RCC 7860 (cell line): Measurements from ENCODE around the gene KLRF1.

Experiments used
- DNase-seq: peaks from one replicate; pipeline ENCODE4 v3.0.0-alpha.2; 2015; ENCODE audit warnings: low spot score
- FAIRE-seq: peaks from 2 replicates; lab custom pipeline; 2012; peaks lifted over from hg19 to GRCh38; lab: Jason Lieb, UNC

KLRF1 gene

GRCh38 chr12:9827209-9827888 is at the start of gene KLRF1:
Gene KLRF1 (plus strand): TSS chr12:9827481. CDS start chr12:9827545, 64 bp downstream.
- FAIRE-seq (no peak), DNase-seq (no peak)

- no peak for DNase-seq
- no peak for FAIRE-seq
Measured at GRCh38 chr12:9779209-9779608, 48.1 kb upstream of the KLRF1 start.

- DNase-seq: no peak
- FAIRE-seq: no peak
Measured at GRCh38 chr12:9781360-9781759, 45.9 kb upstream of the KLRF1 start.

- DNase-seq (no peak), FAIRE-seq (no peak)
Measured at GRCh38 chr12:9782547-9783382, 44.5 kb upstream of the KLRF1 start.

GRCh38 chr12:9784326-9784725 is 43.0 kb upstream of the KLRF1 start:
- DNase-seq: no peak
- FAIRE-seq: no peak

- no peak for FAIRE-seq
- DNase-seq: no peak
Measured at GRCh38 chr12:9784816-9785215, 42.5 kb upstream of the KLRF1 start.

GRCh38 chr12:9786726-9787717 is 40.3 kb upstream of the KLRF1 start:
- FAIRE-seq (no peak), DNase-seq (no peak)

GRCh38 chr12:9792185-9792900 is 34.9 kb upstream of the KLRF1 start:
- FAIRE-seq: no peak

GRCh38 chr12:9792961-9793617 is 34.2 kb upstream of the KLRF1 start:
- DNase-seq (no peak), FAIRE-seq (no peak)

More at GRCh38 chr12:9792185-9792900, 34.9 kb upstream of the KLRF1 start:
- DNase-seq: no peak

GRCh38 chr12:9793779-9794395 is 33.4 kb upstream of the KLRF1 start:
- FAIRE-seq (no peak), DNase-seq (no peak)

- FAIRE-seq (no peak), DNase-seq (no peak)
Measured at GRCh38 chr12:9794484-9795093, 32.7 kb upstream of the KLRF1 start.

- DNase-seq: no peak
- FAIRE-seq: no peak
Measured at GRCh38 chr12:9795945-9796344, 31.3 kb upstream of the KLRF1 start.

- no peak for FAIRE-seq
- no peak for DNase-seq
Measured at GRCh38 chr12:9796346-9796745, 30.9 kb upstream of the KLRF1 start.

- FAIRE-seq: no peak
Measured at GRCh38 chr12:9796971-9797370, 30.3 kb upstream of the KLRF1 start.

GRCh38 chr12:9797722-9798619 is 29.3 kb upstream of the KLRF1 start:
- DNase-seq: no peak
- FAIRE-seq: no peak

More at GRCh38 chr12:9796971-9797370, 30.3 kb upstream of the KLRF1 start:
- no peak for DNase-seq

GRCh38 chr12:9799961-9800360 is 27.3 kb upstream of the KLRF1 start:
- DNase-seq (no peak), FAIRE-seq (no peak)

GRCh38 chr12:9805883-9806282 is 21.4 kb upstream of the KLRF1 start:
- DNase-seq: no peak
- FAIRE-seq: no peak

- no peak for FAIRE-seq
- no peak for DNase-seq
Measured at GRCh38 chr12:9806714-9807113, 20.6 kb upstream of the KLRF1 start.
